ENCODE results near the gene SARM1.
A peak's percentile ranks its signal among the peaks of the same experiment; 100 is the strongest.

Gene SARM1

GRCh38 chr17:28363776-28364650, 7.5 kb upstream of the SARM1 start:
- H3K36me3 ChIP-seq (ENCODE audit: insufficient read depth): no peaks in the 10 kb centered on the region
- no peaks in the 10 kb centered on the region for H3K79me2 ChIP-seq (ENCODE audit: insufficient read depth, low read depth)
- TF ChIP-seq, protein P1, sequence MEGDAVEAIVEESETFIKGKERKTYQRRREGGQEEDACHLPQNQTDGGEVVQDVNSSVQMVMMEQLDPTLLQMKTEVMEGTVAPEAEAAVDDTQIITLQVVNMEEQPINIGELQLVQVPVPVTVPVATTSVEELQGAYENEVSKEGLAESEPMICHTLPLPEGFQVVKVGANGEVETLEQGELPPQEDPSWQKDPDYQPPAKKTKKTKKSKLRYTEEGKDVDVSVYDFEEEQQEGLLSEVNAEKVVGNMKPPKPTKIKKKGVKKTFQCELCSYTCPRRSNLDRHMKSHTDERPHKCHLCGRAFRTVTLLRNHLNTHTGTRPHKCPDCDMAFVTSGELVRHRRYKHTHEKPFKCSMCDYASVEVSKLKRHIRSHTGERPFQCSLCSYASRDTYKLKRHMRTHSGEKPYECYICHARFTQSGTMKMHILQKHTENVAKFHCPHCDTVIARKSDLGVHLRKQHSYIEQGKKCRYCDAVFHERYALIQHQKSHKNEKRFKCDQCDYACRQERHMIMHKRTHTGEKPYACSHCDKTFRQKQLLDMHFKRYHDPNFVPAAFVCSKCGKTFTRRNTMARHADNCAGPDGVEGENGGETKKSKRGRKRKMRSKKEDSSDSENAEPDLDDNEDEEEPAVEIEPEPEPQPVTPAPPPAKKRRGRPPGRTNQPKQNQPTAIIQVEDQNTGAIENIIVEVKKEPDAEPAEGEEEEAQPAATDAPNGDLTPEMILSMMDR (conservative IDR thresholded peaks at IDR 0.05; ENCODE audit: low read depth, low read length): no peak
- no peak overlapping the region for H3K27ac ChIP-seq
- H3K4me1 ChIP-seq (ENCODE audit: low read depth, poor library complexity, severe bottlenecking): no peaks in the 10 kb centered on the region
- H3K27me3 ChIP-seq (ENCODE audit: insufficient read depth, low read depth): no peaks in the 10 kb centered on the region
- no peak overlapping the region for H2AFZ ChIP-seq (ENCODE audit: low read depth)
- no peak overlapping the region for H3K9ac ChIP-seq
- H3K4me2 ChIP-seq: no peak overlapping the region
- H4K20me1 ChIP-seq (ENCODE audit: insufficient read depth): no peaks in the 10 kb centered on the region
- no peak overlapping the region for H3K4me3 ChIP-seq (IDR thresholded peaks at IDR 0.05; ENCODE audit: insufficient read depth, low read depth, low read length)

DNA sequence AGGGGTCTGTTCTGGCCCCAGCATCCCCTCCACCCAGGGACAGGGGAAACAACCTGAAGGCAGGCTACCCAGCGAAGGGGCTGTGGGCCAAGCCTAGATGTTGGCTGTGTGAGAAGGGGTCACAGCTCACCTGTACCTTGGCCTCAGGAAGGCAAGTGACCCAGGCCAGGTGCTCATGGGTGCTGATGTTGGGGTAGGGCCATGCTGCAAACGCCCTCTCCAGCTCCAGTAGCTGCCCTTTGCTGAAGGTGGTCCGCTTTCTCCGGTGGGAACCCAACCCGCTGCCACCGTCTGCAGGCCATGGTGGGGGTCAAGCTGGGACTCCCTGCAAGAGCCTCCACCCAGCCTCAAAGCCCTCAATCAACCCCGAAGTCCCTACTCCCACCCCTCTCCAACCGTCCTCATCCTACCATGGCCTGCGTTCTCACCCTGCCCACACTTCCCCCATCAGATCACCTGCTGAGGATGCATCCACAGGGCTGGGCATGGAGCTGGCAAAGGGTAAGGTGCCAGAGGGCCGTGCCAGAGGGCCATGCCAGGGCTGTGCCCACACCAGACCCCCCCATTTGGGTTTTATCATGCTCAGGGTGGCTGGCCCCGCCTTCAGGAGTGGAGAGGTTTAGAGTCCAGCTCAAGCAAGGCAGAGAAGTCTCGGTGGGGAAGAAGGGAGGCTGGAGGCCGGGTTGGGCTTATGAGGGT, 6.7 kb upstream of the SARM1 start, which contains the start of gene SEBOX:
Gene SEBOX (minus strand): TSS at position 535 of the 699 bp plus-strand sequence. CDS start 48 bp downstream, at position 487.
- Histone ChIP-seq H3K4me2 (no peak within 1 kb of the TSS), H3K4me3 (IDR thresholded peaks at IDR 0.05; ENCODE audit: insufficient read depth, low read depth, low read length) (no peak within 1 kb of the TSS), H3K27me3 (ENCODE audit: insufficient read depth, low read depth) (no peaks in the 10 kb centered on the region), H4K20me1 (ENCODE audit: insufficient read depth) (no peaks in the 10 kb centered on the region), H3K79me2 (ENCODE audit: insufficient read depth, low read depth) (no peaks in the 10 kb centered on the region), H3K4me1 (ENCODE audit: low read depth, poor library complexity, severe bottlenecking) (no peaks in the 10 kb centered on the region), H3K27ac (no peak within 1 kb of the TSS), H3K36me3 (ENCODE audit: insufficient read depth) (no peaks in the 10 kb centered on the region), H2AFZ (ENCODE audit: low read depth) (no peak within 1 kb of the TSS), H3K9ac (no peak within 1 kb of the TSS)
- TF ChIP-seq, protein P1 (conservative IDR thresholded peaks at IDR 0.05; ENCODE audit: low read depth, low read length): no peak

DNA sequence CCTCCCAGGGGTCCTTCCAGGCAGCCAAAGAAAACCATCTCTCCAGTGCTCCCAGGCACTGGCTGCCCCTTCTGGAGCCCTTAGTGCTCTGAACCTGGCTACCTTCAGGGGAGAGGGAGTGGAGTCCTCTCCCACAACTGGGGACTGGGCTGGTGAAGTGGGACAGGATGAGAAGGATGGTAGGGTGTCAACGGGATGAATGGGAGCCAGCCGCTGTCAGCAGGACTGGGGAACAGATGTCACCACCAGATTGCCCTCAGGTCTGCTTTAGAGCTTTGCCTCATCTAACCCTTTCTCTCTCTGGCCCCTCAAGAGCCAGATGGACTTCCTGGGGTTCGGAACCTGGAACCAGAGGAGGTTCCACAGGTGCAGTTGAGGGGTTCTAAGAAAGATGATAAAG, 6.0 kb upstream of the SARM1 start:
- H3K27ac ChIP-seq: no peak overlapping the region
- no peak overlapping the region for H3K4me3 ChIP-seq (IDR thresholded peaks at IDR 0.05; ENCODE audit: insufficient read depth, low read depth, low read length)
- H3K9ac ChIP-seq: no peak overlapping the region
- no peak overlapping the region for H3K4me2 ChIP-seq
- H3K79me2 ChIP-seq (ENCODE audit: insufficient read depth, low read depth): no peaks in the 10 kb centered on the region
- no peaks in the 10 kb centered on the region for H3K27me3 ChIP-seq (ENCODE audit: insufficient read depth, low read depth)
- H2AFZ ChIP-seq (ENCODE audit: low read depth): no peak overlapping the region
- TF ChIP-seq, protein P1 (conservative IDR thresholded peaks at IDR 0.05; ENCODE audit: low read depth, low read length): no peak
- H3K36me3 ChIP-seq (ENCODE audit: insufficient read depth): no peaks in the 10 kb centered on the region
- H3K4me1 ChIP-seq (ENCODE audit: low read depth, poor library complexity, severe bottlenecking): no peaks in the 10 kb centered on the region
- no peaks in the 10 kb centered on the region for H4K20me1 ChIP-seq (ENCODE audit: insufficient read depth)

GRCh38 chr17:28366605-28367004, 4.9 kb upstream of the SARM1 start:
- no peak overlapping the region for H3K9ac ChIP-seq
- H4K20me1 ChIP-seq (ENCODE audit: insufficient read depth): no peaks in the 10 kb centered on the region
- no peaks in the 10 kb centered on the region for H3K27me3 ChIP-seq (ENCODE audit: insufficient read depth, low read depth)
- H3K4me2 ChIP-seq: no peak overlapping the region
- no peak overlapping the region for H3K27ac ChIP-seq
- no peak overlapping the region for H2AFZ ChIP-seq (ENCODE audit: low read depth)
- no peaks in the 10 kb centered on the region for H3K36me3 ChIP-seq (ENCODE audit: insufficient read depth)
- TF ChIP-seq, protein P1 (conservative IDR thresholded peaks at IDR 0.05; ENCODE audit: low read depth, low read length): peak; percentile 43; the same call in 1 of the 2 replicates
- peaks cover 5% of the 10 kb centered on the region for H3K4me1 ChIP-seq (ENCODE audit: low read depth, poor library complexity, severe bottlenecking)
- no peak overlapping the region for H3K4me3 ChIP-seq (IDR thresholded peaks at IDR 0.05; ENCODE audit: insufficient read depth, low read depth, low read length)
- no peaks in the 10 kb centered on the region for H3K79me2 ChIP-seq (ENCODE audit: insufficient read depth, low read depth)
